Measurements from ENCODE around the gene IL13.
A peak's percentile ranks its signal among the peaks of the same experiment; 100 is the strongest.
"Not testable (repeated sequence)": the region's sequence is repeated elsewhere in the genome, so short reads cannot be mapped to it uniquely, and the experiment has no call there.

Gene IL13

GRCh38 chr5:132657676-132658380, at the start of gene IL13:
Gene IL13, plus strand, starts transcription at chr5:132658173. Its CDS starts 14 bp downstream, at chr5:132658187.
- peak; percentile 35 for DNase-seq

DNA sequence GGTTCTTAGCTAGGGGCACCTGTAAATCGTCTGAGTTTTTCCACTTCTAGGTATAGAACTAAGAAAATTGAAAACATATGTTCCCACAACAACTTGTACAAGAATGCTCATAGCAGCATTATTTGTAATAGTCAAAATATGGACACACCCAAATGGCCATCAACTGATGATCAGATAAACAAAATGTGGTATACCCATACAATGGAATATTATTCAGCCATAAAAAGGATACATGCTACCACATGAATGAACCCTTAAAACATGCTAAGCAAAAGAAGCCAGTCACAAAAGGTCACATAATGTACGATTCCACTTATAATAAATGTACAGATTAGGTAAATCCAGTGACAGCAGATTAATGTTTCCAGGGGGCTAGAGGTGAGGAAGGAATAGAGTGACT, 46.0 kb upstream of the IL13 start:
- no peak for DNase-seq

DNA sequence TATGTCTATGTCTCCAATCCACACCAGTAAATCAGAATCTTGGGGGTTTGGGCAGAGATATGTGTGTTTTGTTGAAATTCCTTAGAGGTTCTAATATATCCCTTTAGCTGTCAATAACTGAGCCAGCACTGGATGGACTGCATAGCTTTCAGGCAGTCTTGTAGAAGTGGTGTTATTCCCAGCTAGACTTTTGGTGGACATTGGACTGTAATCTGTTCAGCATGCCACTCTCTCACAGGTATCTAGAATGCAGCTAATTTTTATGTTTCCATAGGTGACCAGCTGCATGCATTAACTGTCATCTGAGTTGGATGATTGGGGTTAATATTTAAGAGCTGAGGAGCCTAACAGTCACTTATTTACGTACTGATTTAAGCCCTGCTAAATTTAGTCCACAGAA, 45.1 kb upstream of the IL13 start:
- no peak for DNase-seq

- DNase-seq = no peak
These were observed 36.3 kb upstream of the IL13 start for GRCh38 chr5:132621699-132622098.

DNA sequence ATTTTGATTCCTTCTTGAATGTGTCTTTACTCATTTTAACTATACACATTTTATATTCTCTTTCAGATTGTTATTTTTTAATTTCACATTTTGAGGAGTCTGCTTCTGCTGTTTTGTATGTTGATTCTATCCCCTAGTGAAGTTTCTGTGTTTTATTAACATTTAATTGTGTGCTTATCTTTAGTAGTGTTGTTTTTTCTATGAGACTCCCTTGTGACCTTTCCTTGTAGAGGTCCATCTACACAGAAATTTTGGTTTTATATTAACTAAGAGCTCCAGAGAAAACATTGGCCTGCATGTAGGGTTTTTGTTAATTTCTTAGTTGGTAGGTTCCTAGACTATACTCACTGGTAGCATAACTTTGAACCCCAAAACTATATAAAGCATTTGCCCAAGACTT, 35.4 kb upstream of the IL13 start:
- DNase-seq = no peak

- DNase-seq = no peak
These were observed 30.5 kb upstream of the IL13 start for GRCh38 chr5:132627470-132627869.

- no peak for DNase-seq
These were observed 29.2 kb upstream of the IL13 start for GRCh38 chr5:132628814-132629213.

GRCh38 chr5:132629230-132629944, 28.6 kb upstream of the IL13 start:
- peak; percentile 24 for DNase-seq

DNA sequence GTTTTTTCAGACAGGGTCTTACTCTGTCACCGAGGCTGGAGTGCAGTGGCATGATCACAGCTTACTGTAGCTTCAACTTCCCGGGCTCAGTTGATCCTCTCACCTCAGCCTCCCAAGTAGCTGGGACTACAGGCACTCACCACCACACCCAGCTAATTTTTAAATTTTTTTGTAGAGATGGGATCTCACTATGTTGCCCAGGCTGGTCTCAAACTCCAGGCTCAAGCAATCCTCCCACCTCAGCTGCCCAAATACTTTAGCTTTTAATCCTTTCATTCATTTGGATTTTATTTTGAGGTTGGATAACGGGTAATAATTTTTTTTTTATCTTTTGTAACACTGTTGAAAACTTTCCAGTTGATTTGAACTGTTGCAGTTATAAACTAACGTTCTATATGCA, 24.4 kb upstream of the IL13 start:
- DNase-seq = not testable (repeated sequence)

DNA sequence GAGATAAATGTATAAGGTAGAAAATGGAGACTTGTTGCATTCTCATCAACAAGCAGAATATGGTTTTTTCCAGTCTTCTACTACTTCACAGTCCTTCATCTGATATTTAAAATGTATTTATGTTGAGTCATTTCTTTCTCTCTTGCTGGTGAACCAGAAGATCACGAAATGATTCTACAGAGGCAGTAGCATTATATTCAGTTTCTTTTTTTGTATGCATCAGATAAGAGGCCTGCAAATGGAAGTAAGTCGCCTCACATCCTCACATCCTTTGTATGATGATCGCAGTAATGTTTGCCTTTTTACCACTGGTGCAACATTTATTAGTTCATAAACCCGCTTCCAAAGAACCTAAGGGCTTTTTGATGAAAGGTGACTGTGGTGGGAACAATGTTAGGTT, 22.1 kb upstream of the IL13 start:
- DNase-seq = no peak

DNA sequence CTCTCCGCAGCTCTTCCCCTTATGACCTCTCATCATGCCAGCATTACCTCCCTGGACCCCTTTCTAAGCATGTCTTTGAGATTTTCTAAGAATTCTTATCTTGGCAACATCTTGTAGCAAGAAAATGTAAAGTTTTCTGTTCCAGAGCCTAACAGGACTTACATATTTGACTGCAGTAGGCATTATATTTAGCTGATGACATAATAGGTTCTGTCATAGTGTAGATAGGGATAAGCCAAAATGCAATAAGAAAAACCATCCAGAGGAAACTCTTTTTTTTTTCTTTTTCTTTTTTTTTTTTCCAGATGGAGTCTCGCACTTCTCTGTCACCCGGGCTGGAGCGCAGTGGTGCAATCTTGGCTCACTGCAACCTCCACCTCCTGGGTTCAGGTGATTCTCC, 20.7 kb upstream of the IL13 start:
- no peak for DNase-seq

GRCh38 chr5:132639706-132640130, 18.3 kb upstream of the IL13 start:
- no peak for DNase-seq

DNA sequence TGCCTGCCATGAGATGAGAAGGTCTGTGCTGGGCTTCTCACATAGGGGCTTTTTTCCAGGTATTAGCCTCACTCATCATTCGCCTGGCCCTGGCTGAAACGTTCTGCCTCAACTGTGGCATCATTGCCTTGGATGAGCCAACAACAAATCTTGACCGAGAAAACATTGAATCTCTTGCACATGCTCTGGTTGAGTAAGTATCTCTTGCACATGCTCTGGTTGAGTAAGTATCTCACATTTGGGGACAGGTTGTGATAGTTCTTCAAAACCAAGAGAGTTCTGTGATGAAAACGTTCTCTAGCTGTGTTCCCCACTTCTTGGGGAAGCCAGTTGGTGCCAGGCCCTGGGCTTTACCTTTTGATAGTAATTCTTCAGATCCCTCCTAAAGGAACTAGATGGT, 17.4 kb upstream of the IL13 start:
- DNase-seq = no peak

DNA sequence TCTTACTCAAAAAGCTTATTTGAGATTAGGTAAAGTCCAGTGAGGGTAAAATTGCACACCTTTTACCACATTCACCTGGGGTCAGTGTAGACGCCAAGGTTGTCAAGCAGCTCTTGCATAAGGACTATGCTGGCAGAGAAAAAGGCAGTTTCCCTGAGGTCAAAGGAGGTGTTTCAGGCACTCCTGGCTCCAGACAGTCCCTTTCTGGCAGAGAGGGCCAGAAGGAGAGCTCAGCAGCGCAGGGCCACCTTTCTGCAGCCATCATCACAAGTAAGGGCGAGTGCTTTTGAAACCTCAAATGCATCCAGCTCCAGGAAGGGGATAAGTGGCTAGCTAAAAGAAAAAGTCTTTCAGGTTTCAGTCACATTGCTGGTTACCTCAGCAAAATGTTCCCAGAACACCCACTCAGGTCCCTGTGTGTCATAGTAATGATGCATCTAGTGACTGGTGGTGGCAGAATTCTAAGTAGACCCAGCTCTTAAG, 16.7 kb upstream of the IL13 start:
- no peak for DNase-seq

DNA sequence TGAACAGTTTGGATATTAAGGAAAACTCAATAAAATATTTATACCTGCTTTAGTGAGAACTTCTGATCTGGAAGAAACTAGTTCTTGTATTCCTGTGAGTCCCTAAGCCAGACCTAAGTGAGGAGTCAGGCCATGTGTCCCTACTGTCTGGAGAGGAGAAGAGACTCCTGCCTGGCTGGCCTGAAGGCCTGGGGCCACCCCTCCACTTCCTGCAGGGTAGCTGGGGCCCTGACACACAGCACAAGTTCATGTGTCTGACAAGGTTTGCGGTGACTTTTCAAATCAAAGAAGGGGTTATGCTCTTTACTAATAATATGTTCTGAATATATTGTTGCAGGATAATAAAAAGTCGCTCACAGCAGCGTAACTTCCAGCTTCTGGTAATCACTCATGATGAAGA, 16.1 kb upstream of the IL13 start:
- DNase-seq = no peak

GRCh38 chr5:132644177-132644576, 13.8 kb upstream of the IL13 start:
- no peak for DNase-seq

DNA sequence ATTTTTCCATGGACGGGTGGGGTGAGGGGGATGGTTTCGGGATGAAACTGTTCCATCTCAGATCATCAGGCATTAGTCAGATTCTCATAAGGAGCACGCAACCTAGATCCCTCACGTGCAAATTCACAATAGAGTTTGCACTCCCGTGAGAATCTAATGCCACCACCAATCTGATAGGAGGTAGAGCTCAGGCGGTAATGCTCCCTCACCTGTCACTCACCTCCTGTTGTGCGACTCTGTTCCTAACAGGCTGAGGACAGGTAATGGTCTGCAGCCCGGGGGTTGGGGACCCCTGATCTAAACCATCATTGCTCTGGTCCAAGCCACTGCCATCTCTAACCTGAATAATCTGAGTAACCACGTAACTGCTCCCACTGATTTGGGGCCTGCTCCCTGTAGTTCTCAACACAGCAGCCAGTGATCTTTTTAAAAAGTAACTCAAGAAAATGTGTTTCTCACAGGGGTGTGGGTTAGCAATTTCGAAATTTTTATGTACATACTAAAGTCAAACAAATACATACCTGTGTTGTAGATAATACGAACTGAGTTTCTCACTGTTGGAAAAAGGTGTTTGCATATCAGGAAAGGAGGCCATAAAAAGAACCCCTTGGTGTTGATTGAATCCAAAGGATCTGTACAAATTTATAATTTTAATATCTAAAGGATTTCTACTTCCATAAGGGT, 11.2 kb upstream of the IL13 start:
- no peak for DNase-seq

- DNase-seq = no peak
These were observed 10.5 kb upstream of the IL13 start for GRCh38 chr5:132647473-132647872.

- no peak for DNase-seq
These were observed 9.6 kb upstream of the IL13 start for GRCh38 chr5:132648355-132648754.

DNA sequence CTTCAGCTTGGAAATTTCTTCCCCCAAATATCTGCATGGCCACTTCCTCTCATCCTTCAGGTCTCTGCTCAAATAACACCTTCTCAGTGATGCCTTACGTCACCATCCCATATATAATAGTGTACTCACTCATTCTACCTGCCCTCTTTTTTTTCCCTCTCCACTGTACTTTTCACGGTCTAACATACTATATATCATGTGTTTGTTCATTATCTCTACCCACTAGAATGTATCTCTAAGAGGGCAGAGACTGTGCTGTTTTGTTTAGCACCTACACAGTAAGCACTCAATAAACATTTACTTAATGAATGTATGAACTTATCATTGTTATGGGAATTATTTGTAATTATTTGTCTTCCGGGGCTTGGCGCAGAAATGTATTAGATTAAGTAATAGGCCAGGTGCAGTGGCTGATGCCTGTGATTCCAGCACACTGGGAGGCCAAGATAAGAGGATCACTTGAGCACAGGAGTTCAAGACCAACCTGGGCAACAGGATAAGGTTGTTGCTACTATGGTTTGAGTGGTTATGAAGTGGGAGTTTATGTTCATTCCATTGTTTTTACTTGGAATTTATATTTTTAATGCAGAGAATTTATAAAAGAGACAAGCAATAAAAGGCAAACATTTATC, 6.0 kb upstream of the IL13 start:
- DNase-seq = peak; percentile 79

DNA sequence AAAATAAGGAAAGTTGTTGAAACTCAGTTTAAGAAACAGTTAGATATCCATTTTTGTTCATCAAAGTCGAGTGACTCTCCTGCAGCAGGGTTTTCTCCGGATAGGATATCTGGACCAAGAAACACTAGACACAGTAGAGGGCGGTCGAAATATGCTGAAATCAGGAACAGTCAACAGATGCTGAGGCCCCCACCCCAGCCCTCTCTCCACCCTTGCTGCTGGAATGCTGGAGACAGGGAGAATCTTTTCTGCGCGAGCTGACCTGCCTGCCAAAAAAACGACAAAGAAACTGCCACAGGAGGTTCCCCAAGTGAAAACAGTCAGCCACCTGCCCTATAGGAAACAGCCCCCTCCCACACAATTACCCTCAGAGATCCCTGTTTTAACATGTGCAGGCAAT, 4.3 kb upstream of the IL13 start:
- DNase-seq = no peak

- DNase-seq = peak; percentile 58
These were observed 1.9 kb upstream of the IL13 start for GRCh38 chr5:132655821-132656773.
